ENCODE data around the gene EIF6.
"Not testable (repeated sequence)": the region's sequence is repeated elsewhere in the genome, so short reads cannot be mapped to it uniquely, and the experiment has no call there.

EIF6 gene

GRCh38 chr20:35271073-35271882 lies 13.3 kb downstream of the EIF6 start:
- DNase-seq (ENCODE audit: low read depth) = no peak
- TF ChIP-seq CTCF (IDR thresholded peaks at IDR 0.05; ENCODE audit: low read depth, low read length, missing control alignments) = no peak
- H3K4me3 ChIP-seq (ENCODE audit: low read depth, low read length) = no peak overlapping the region

GRCh38 chr20:35270021-35270902 lies 14.3 kb downstream of the EIF6 start:
- DNase-seq (ENCODE audit: low read depth) = no peak
- TF ChIP-seq CTCF (IDR thresholded peaks at IDR 0.05; ENCODE audit: low read depth, low read length, missing control alignments) = no peak
- no peak overlapping the region for H3K4me3 ChIP-seq (ENCODE audit: low read depth, low read length)

DNA sequence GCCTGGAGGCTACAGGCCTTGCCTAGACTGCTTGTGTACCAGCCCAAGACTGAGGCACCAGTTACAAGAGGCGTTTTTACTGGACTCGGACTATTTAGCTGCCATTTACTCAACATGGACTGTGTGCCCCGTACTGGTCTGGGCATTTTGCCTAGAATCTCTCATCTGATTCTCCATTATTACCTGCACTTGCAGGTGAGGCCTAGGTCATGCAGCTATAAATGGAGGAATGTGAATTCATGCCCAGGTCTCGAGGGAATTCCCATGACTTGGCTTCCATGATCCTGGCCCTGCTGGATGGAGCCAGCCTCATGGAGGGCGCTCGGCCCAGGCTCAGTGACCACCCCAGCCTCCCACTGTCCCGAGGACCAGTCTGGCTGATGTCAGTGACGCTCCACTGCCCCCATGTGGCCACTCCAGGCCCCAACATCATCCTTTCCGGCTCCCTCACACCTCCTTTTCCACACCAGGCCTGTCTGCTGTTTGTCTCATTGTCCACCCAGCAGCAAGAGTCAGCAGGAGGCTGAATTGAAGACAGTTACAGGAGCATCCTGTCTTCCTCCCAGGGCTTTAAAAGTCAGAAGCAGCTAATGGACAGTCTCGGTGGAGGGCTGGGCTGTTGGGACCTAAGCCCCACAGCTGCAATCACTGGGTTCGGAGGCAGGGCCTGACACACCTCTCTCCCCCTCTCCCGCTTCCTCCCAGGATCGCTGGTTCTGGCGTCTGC lies 15.4 kb downstream of the EIF6 start:
- H3K4me3 ChIP-seq (ENCODE audit: low read depth, low read length) = no peak overlapping the region
- no peak for DNase-seq (ENCODE audit: low read depth)
- peak; percentile 84 for TF ChIP-seq CTCF (IDR thresholded peaks at IDR 0.05; ENCODE audit: low read depth, low read length, missing control alignments)

GRCh38 chr20:35267092-35267491 lies 17.5 kb downstream of the EIF6 start:
- H3K4me3 ChIP-seq (ENCODE audit: low read depth, low read length) = no peak overlapping the region
- no peak for TF ChIP-seq CTCF (IDR thresholded peaks at IDR 0.05; ENCODE audit: low read depth, low read length, missing control alignments)
- no peak for DNase-seq (ENCODE audit: low read depth)

GRCh38 chr20:35264755-35265154 lies 19.8 kb downstream of the EIF6 start:
- H3K4me3 ChIP-seq (ENCODE audit: low read depth, low read length) = no peak overlapping the region
- no peak for TF ChIP-seq CTCF (IDR thresholded peaks at IDR 0.05; ENCODE audit: low read depth, low read length, missing control alignments)
- DNase-seq (ENCODE audit: low read depth) = no peak

GRCh38 chr20:35263532-35264341 lies 20.8 kb downstream of the EIF6 start:
- H3K4me3 ChIP-seq (ENCODE audit: low read depth, low read length) = no peak overlapping the region
- TF ChIP-seq CTCF (IDR thresholded peaks at IDR 0.05; ENCODE audit: low read depth, low read length, missing control alignments) = no peak
- DNase-seq (ENCODE audit: low read depth) = no peak

DNA sequence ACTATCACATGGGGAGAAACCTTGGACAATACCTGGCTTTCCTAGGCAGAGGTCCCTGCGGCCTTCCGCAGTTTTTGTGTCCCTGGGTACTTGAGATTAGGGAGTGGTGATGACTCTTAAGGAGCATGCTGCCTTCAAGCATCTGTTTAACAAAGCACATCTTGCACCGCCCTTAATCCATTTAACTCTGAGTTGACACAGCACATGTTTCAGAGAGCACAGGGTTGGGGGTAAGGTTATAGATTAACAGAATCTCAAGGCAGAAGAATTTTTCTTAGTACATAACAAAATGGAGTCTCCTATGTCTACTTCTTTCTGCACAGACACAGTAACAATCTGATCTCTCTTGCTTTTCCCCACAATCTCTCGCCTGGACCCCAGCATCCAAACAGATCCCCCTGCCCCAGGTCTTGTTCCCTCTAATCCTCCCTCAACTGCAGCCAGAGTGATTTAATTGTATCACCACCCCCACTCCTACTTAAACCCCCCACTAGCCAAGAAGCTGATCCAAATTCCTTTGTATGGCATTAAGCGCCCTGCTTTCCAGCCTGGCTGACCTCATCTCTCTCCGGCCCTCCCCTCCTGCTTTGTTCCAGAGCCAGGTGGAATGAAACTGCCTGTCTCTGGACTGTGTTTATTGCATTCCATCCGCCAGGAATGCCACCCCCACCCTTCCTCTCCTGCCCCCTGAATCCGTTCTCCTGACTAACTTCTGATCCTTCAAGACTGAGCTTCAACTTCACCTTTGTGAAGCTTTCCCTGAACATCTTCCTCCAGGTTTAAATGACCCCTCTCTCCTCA lies 21.6 kb downstream of the EIF6 start:
- H3K4me3 ChIP-seq (ENCODE audit: low read depth, low read length); DNase-seq (ENCODE audit: low read depth): not testable (repeated sequence)

DNA sequence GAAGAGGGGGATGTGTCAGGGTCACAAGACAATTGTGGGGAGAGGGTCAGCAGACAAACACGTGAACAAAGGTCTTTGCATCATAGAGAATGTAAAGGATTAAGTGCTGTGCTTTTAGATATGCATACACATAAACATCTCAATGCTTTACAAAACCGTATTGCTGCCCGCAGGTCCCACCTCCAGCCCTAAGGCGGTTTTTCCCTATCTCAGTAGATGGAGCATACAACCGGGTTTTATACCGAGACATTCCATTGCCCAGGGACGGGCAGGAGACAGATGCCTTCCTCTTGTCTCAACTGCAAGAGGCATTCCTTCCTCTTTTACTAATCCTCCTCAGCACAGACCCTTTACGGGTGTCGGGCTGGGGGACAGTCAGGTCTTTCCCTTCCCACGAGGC lies 22.3 kb downstream of the EIF6 start:
- not testable (repeated sequence) for H3K4me3 ChIP-seq (ENCODE audit: low read depth, low read length); DNase-seq (ENCODE audit: low read depth)

All from GM12864 (cell line).